ENCODE measurements around the gene ACAA1. TPM values are rescaled to one million over a fixed set of nuclear protein-coding genes. Genes with fewer than 3 reads are reported as not detected.

ACAA1 gene
- total and polyA plus RNA-seq, 2 experiments from 2014 or later = 21.4 to 26.6 TPM

DNA sequence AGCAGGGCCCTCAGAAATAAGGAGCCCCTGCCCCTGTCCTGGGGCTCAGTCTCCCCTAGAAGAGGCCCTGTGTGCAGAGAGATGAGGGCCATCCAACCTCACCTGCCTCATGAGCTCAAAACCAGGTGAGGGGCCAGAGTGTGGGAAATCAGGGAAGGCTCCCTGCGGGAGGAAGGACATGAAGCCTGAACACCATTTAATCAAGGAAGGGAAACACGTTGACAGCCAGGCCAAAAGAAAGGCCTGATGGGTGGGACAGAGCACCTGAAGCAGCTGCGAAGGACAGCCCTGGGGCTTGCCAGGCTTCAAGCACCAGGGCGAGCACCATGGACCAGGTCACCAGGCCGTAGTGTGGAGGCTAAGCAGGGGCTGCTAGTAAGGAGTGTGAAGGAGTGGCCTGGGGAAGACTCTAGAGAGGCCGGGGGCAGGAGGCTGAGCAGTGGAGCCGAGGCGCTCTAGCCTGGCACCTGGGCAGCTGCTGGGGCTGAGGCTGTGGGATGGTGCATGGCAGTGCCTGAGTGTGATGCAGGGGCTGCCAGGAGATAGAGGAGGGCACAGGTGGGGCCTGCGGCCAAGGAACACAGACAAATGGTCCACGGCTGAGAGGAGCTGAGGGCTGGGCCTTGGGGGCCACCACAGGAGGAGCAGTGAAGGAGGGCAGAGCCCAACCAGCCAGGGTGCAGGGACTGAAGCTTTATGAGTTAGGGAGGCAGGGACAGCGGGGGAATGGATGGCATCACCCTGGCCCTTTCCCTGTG, 16.1 kb downstream of the ACAA1 start:
- H3K4me1 Mint-ChIP-seq = no peaks in the 10 kb centered on the region
- ATAC-seq (no peak), DNase-seq (ENCODE audit: low spot score) (no peak)
- Histone ChIP-seq H2AFZ (no peak overlapping the region), H3K9me2 (ENCODE audit: insufficient read depth) (no peaks in the 10 kb centered on the region), H3K4me2 (no peak overlapping the region), H3K79me2 (replicated peaks; ENCODE audit: insufficient read depth) (no peaks in the 10 kb centered on the region), H3K27ac (ENCODE audit: low read depth) (no peak overlapping the region), H3F3A (replicated peaks; ENCODE audit: low read depth) (no peaks in the 10 kb centered on the region), H3K4me3 (no peak overlapping the region), H3K36me3 (ENCODE audit: insufficient read depth) (peaks cover 9% of the 10 kb centered on the region), H3K4me1 (ENCODE audit: insufficient read depth) (no peaks in the 10 kb centered on the region), H4K20me1 (replicated peaks; ENCODE audit: insufficient read depth) (no peaks in the 10 kb centered on the region; the same call in 1 of the 2 replicates), H3K27me3 (ENCODE audit: insufficient read depth) (no peaks in the 10 kb centered on the region)
- TF ChIP-seq, protein P1, sequence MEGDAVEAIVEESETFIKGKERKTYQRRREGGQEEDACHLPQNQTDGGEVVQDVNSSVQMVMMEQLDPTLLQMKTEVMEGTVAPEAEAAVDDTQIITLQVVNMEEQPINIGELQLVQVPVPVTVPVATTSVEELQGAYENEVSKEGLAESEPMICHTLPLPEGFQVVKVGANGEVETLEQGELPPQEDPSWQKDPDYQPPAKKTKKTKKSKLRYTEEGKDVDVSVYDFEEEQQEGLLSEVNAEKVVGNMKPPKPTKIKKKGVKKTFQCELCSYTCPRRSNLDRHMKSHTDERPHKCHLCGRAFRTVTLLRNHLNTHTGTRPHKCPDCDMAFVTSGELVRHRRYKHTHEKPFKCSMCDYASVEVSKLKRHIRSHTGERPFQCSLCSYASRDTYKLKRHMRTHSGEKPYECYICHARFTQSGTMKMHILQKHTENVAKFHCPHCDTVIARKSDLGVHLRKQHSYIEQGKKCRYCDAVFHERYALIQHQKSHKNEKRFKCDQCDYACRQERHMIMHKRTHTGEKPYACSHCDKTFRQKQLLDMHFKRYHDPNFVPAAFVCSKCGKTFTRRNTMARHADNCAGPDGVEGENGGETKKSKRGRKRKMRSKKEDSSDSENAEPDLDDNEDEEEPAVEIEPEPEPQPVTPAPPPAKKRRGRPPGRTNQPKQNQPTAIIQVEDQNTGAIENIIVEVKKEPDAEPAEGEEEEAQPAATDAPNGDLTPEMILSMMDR (conservative IDR thresholded peaks at IDR 0.05; ENCODE audit: low read depth in 2 of 2) = no peak
- TF ChIP-seq CREB1 (CRISPR knock-in tag; IDR thresholded peaks at IDR 0.05; ENCODE audit: low read depth) (no peak), EZH2 (IDR thresholded peaks at IDR 0.05; ENCODE audit: low read depth, unreplicated experiment) (no peak)
- TF ChIP-seq, protein P2, sequence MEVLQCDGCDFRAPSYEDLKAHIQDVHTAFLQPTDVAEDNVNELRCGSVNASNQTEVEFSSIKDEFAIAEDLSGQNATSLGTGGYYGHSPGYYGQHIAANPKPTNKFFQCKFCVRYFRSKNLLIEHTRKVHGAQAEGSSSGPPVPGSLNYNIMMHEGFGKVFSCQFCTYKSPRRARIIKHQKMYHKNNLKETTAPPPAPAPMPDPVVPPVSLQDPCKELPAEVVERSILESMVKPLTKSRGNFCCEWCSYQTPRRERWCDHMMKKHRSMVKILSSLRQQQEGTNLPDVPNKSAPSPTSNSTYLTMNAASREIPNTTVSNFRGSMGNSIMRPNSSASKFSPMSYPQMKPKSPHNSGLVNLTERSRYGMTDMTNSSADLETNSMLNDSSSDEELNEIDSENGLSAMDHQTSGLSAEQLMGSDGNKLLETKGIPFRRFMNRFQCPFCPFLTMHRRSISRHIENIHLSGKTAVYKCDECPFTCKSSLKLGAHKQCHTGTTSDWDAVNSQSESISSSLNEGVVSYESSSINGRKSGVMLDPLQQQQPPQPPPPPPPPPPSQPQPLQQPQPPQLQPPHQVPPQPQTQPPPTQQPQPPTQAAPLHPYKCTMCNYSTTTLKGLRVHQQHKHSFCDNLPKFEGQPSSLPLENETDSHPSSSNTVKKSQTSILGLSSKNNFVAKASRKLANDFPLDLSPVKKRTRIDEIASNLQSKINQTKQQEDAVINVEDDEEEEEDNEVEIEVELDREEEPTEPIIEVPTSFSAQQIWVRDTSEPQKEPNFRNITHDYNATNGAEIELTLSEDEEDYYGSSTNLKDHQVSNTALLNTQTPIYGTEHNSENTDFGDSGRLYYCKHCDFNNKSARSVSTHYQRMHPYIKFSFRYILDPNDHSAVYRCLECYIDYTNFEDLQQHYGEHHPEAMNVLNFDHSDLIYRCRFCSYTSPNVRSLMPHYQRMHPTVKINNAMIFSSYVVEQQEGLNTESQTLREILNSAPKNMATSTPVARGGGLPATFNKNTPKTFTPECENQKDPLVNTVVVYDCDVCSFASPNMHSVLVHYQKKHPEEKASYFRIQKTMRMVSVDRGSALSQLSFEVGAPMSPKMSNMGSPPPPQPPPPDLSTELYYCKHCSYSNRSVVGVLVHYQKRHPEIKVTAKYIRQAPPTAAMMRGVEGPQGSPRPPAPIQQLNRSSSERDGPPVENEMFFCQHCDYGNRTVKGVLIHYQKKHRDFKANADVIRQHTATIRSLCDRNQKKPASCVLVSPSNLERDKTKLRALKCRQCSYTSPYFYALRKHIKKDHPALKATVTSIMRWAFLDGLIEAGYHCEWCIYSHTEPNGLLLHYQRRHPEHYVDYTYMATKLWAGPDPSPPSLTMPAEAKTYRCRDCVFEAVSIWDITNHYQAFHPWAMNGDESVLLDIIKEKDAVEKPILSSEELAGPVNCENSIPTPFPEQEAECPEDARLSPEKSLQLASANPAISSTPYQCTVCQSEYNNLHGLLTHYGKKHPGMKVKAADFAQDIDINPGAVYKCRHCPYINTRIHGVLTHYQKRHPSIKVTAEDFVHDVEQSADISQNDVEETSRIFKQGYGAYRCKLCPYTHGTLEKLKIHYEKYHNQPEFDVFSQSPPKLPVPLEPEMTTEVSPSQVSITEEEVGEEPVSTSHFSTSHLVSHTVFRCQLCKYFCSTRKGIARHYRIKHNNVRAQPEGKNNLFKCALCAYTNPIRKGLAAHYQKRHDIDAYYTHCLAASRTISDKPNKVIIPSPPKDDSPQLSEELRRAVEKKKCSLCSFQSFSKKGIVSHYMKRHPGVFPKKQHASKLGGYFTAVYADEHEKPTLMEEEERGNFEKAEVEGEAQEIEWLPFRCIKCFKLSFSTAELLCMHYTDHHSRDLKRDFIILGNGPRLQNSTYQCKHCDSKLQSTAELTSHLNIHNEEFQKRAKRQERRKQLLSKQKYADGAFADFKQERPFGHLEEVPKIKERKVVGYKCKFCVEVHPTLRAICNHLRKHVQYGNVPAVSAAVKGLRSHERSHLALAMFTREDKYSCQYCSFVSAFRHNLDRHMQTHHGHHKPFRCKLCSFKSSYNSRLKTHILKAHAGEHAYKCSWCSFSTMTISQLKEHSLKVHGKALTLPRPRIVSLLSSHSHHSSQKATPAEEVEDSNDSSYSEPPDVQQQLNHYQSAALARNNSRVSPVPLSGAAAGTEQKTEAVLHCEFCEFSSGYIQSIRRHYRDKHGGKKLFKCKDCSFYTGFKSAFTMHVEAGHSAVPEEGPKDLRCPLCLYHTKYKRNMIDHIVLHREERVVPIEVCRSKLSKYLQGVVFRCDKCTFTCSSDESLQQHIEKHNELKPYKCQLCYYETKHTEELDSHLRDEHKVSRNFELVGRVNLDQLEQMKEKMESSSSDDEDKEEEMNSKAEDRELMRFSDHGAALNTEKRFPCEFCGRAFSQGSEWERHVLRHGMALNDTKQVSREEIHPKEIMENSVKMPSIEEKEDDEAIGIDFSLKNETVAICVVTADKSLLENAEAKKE (CRISPR knock-in tag; IDR thresholded peaks at IDR 0.05) = no peak
- TF ChIP-seq, protein P3, sequence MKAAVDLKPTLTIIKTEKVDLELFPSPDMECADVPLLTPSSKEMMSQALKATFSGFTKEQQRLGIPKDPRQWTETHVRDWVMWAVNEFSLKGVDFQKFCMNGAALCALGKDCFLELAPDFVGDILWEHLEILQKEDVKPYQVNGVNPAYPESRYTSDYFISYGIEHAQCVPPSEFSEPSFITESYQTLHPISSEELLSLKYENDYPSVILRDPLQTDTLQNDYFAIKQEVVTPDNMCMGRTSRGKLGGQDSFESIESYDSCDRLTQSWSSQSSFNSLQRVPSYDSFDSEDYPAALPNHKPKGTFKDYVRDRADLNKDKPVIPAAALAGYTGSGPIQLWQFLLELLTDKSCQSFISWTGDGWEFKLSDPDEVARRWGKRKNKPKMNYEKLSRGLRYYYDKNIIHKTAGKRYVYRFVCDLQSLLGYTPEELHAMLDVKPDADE (IDR thresholded peaks at IDR 0.05) = no peak
- H3K9me3 Mint-ChIP-seq = no peaks in the 10 kb centered on the region; the same call in 2 of the 3 replicates
- H3K4me3 Mint-ChIP-seq = no peak overlapping the region
- peaks cover 13% of the 10 kb centered on the region for H3K27me3 Mint-ChIP-seq (ENCODE audit: insufficient read depth, low read depth, poor library complexity)
- peaks cover 39% of the 10 kb centered on the region for H3K36me3 Mint-ChIP-seq (ENCODE audit: low read depth)
- H3K27ac Mint-ChIP-seq = no peak overlapping the region

Data from GM23338 (cell line).